GM10266 (cell line): Measurements from ENCODE around the gene NUP214.

Source experiments
- DNase-seq: peaks from one replicate; pipeline ENCODE4 v3.0.0; 2012; ENCODE audit errors: extremely low spot score
- CTCF ChIP-seq: IDR thresholded peaks from 2 replicates; pipeline ENCODE4 v1.5.1; 2012; ENCODE audit warnings: mild to moderate bottlenecking, low read depth; ENCODE audit not compliant: control insufficient read depth, insufficient read depth; ENCODE audit errors: missing control alignments

The NUP214 gene

GRCh38 chr9:131138676-131139075 lies 13.3 kb downstream of the NUP214 start:
- no peak for DNase-seq
- no peak for TF ChIP-seq CTCF

DNA sequence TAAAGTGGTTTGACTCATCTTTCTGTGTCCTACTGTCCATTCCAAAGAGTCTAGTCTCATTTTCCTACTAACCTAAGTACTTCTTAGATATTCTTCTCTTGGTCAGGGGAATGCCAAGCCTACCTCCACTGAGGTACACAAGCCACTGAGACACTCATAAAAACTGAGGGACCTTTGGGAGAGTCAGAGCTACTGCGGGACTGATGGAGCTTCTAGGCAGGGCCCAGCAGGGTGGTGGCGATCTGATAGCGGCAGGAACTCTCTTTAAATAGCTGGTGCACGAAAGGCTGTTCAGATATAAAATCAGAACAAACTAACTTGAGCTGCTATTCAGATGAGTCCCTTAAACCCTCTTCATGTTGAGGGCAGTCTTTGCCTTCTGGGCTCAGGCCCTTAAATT lies 14.7 kb downstream of the NUP214 start:
- no peak for DNase-seq
- TF ChIP-seq CTCF, result no peak

DNA sequence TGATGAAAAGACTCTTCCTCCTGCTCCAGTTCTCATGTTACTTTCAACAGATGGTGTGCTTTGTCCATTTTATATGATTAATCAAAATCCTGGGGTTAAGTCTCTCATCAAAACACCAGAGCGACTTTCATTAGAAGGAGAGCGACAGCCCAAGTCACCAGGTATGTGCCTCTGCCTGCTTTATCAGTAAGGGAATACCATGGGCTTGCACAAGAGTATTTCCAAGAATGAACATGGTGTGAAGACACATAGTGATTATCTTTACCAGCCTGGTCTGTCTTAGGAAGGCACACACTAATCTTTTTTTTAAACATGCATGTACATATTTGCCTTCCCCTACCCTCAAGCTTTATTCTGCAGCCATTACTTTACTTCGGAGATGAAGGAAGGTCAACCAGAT lies 15.2 kb downstream of the NUP214 start:
- DNase-seq, result no peak
- TF ChIP-seq CTCF, result no peak

- no peak for TF ChIP-seq CTCF
- DNase-seq, result no peak
Observed at GRCh38 chr9:131142160-131142559, 16.8 kb downstream of the NUP214 start.

DNA sequence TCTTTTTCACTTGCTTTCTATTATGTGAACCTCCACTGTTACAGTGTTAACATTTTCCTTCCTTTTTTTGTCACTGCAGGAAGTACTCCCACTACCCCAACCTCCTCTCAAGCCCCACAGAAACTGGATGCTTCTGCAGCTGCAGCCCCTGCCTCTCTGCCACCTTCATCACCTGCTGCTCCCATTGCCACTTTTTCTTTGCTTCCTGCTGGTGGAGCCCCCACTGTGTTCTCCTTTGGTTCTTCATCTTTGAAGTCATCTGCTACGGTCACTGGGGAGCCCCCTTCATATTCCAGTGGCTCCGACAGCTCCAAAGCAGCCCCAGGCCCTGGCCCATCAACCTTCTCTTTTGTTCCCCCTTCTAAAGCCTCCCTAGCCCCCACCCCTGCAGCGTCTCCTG lies 18.8 kb downstream of the NUP214 start:
- DNase-seq, result no peak
- TF ChIP-seq CTCF, result no peak

DNA sequence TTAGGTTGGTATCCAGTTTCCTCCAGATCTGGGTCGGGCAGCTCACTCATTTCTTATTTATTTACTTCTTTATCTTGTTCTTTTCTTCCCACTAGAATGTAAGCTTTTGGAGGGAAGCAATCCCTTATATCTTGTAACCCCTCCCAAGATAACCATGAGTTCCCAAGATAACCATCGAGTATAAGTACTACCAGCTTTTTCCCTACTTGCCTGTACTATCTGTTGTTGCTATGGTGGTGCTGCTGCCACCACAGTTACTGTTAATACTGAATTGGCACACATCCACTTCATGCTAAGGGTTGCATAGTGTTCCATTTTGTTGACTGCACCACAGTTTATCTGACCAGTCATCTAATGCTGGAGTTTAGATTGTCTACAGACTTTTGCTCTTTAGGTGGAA lies 19.9 kb downstream of the NUP214 start:
- no peak for TF ChIP-seq CTCF
- no peak for DNase-seq

- no peak for TF ChIP-seq CTCF
- no peak for DNase-seq
Observed at GRCh38 chr9:131146186-131146585, 20.8 kb downstream of the NUP214 start.
